HEK293 (cell line): ENCODE measurements around the gene TAOK3.

Experiments used
- GLI2 ChIP-seq: fragments of 450-650 bp; formaldehyde crosslinking; IDR thresholded peaks from 2 replicates; pipeline ENCODE4; 2017; ENCODE audit warnings: missing biosample characterization, missing genetic modification characterization, low read depth, borderline replicate concordance
- HOXA7 ChIP-seq: sonication (generic); formaldehyde crosslinking; IDR thresholded peaks from 2 replicates; pipeline ENCODE4 v1.8.1; 2022; ENCODE audit warnings: missing genetic modification reagents, borderline replicate concordance
- KLF1 ChIP-seq: fragments of 450-650 bp; formaldehyde crosslinking; IDR thresholded peaks from 2 replicates; pipeline ENCODE4 v1.5.1; 2016; ENCODE audit warnings: missing biosample characterization, missing genetic modification characterization
- KLF8 ChIP-seq: fragments of 450-650 bp; formaldehyde crosslinking; IDR thresholded peaks from 2 replicates; pipeline ENCODE4 v1.5.1; 2016; ENCODE audit warnings: missing biosample characterization, missing genetic modification characterization
- MEIS1 ChIP-seq: sonication (generic); formaldehyde crosslinking; IDR thresholded peaks from 2 replicates; pipeline ENCODE4 v1.8.1; 2022; ENCODE audit warnings: missing genetic modification reagents, mild to moderate bottlenecking, borderline replicate concordance
- OVOL3 ChIP-seq: fragments of 450-650 bp; formaldehyde crosslinking; IDR thresholded peaks from 2 replicates; pipeline ENCODE4 v1.5.1; 2016; ENCODE audit warnings: missing biosample characterization, missing genetic modification characterization
- SCRT1 ChIP-seq: fragments of 450-650 bp; formaldehyde crosslinking; IDR thresholded peaks from 2 replicates; pipeline ENCODE4 v1.5.1; 2016; ENCODE audit warnings: missing biosample characterization, missing genetic modification characterization, borderline replicate concordance
- SP2 ChIP-seq: fragments of 450-650 bp; formaldehyde crosslinking; IDR thresholded peaks from 2 replicates; pipeline ENCODE4 v1.5.1; 2016; ENCODE audit warnings: missing biosample characterization, missing genetic modification characterization
- SP3 ChIP-seq: fragments of 450-650 bp; formaldehyde crosslinking; IDR thresholded peaks from 2 replicates; pipeline ENCODE4 v1.5.1; 2016; ENCODE audit warnings: missing biosample characterization, missing genetic modification characterization
- TCF7L2 ChIP-seq: IDR thresholded peaks from 2 replicates; pipeline ENCODE4 v1.6.1; 2011; ENCODE audit warnings: low read depth, mild to moderate bottlenecking, inconsistent platforms, low read length, moderate library complexity, borderline replicate concordance
- ZBTB26 ChIP-seq: fragments of 450-650 bp; formaldehyde crosslinking; optimal IDR thresholded peaks from 2 replicates; pipeline ENCODE3; 2016; ENCODE audit warnings: missing biosample characterization, mild to moderate bottlenecking, missing genetic modification characterization
- ZNF10 ChIP-seq: fragments of 450-650 bp; formaldehyde crosslinking; IDR thresholded peaks from 2 replicates; pipeline ENCODE4 v1.5.1; 2017; ENCODE audit warnings: missing biosample characterization, missing genetic modification characterization
- ZNF132 ChIP-seq: fragments of 450-650 bp; formaldehyde crosslinking; IDR thresholded peaks from 2 replicates; pipeline ENCODE4 v1.5.1; 2017; ENCODE audit warnings: missing biosample characterization, missing genetic modification characterization, borderline replicate concordance
- ZNF184 ChIP-seq: fragments of 450-650 bp; IDR thresholded peaks from 2 replicates; pipeline ENCODE4 v1.5.1; 2018; ENCODE audit warnings: missing biosample characterization, mild to moderate bottlenecking, missing genetic modification characterization
- ZNF2 ChIP-seq: fragments of 450-650 bp; formaldehyde crosslinking; IDR thresholded peaks from 2 replicates; pipeline ENCODE4 v1.5.1; 2016; ENCODE audit warnings: missing biosample characterization, missing genetic modification characterization
- ZNF211 ChIP-seq: fragments of 450-650 bp; formaldehyde crosslinking; IDR thresholded peaks from 2 replicates; pipeline ENCODE4 v1.5.1; 2016; ENCODE audit warnings: low read depth, missing biosample characterization, missing genetic modification characterization
- ZNF23 ChIP-seq: fragments of 450-650 bp; formaldehyde crosslinking; IDR thresholded peaks from 2 replicates; pipeline ENCODE4 v1.5.1; 2016; ENCODE audit warnings: missing biosample characterization, missing genetic modification characterization, borderline replicate concordance
- ZNF239 ChIP-seq: fragments of 450-650 bp; formaldehyde crosslinking; IDR thresholded peaks from 2 replicates; pipeline ENCODE4 v1.5.1; 2016; ENCODE audit warnings: missing biosample characterization, missing genetic modification characterization
- ZNF354C ChIP-seq: fragments of 450-650 bp; formaldehyde crosslinking; IDR thresholded peaks from 2 replicates; pipeline ENCODE4 v1.5.1; 2016; ENCODE audit warnings: missing biosample characterization, missing genetic modification characterization, low read depth, borderline replicate concordance
- ZNF391 ChIP-seq: fragments of 450-650 bp; formaldehyde crosslinking; IDR thresholded peaks from 2 replicates; pipeline ENCODE4 v1.5.1; 2016; ENCODE audit warnings: low read depth, missing biosample characterization, missing genetic modification characterization, borderline replicate concordance
- ZNF423 ChIP-seq: fragments of 450-650 bp; formaldehyde crosslinking; IDR thresholded peaks from 2 replicates; pipeline ENCODE4 v1.5.1; 2016; ENCODE audit warnings: missing biosample characterization, missing genetic modification characterization
- ZNF510 ChIP-seq: fragments of 450-650 bp; formaldehyde crosslinking; IDR thresholded peaks from 2 replicates; pipeline ENCODE4 v1.5.1; 2018; ENCODE audit warnings: mild to moderate bottlenecking, missing genetic modification characterization, missing biosample characterization; ENCODE audit not compliant: insufficient replicate concordance
- ZNF529 ChIP-seq: fragments of 450-650 bp; formaldehyde crosslinking; IDR thresholded peaks from 2 replicates; pipeline ENCODE4 v1.5.1; 2017; ENCODE audit warnings: missing genetic modification characterization, missing biosample characterization; ENCODE audit not compliant: insufficient replicate concordance
- ZNF645 ChIP-seq: fragments of 450-650 bp; formaldehyde crosslinking; IDR thresholded peaks from 2 replicates; pipeline ENCODE4; 2016; ENCODE audit warnings: missing biosample characterization, missing genetic modification characterization
- ZNF660 ChIP-seq: fragments of 450-650 bp; IDR thresholded peaks from 2 replicates; pipeline ENCODE4 v1.5.1; 2018; ENCODE audit warnings: missing biosample characterization, mild to moderate bottlenecking, missing genetic modification characterization
- ZNF692 ChIP-seq: fragments of 450-650 bp; formaldehyde crosslinking; IDR thresholded peaks from 2 replicates; pipeline ENCODE4 v1.5.1; 2016; ENCODE audit warnings: missing biosample characterization, missing genetic modification characterization
- ZNF701 ChIP-seq: fragments of 450-650 bp; formaldehyde crosslinking; IDR thresholded peaks from 2 replicates; pipeline ENCODE4 v1.5.1; 2016; ENCODE audit warnings: missing biosample characterization, missing genetic modification characterization
- ZNF830 ChIP-seq: fragments of 450-650 bp; IDR thresholded peaks from 2 replicates; pipeline ENCODE4 v1.5.0; 2018; ENCODE audit warnings: missing biosample characterization, missing genetic modification characterization, low read depth, mild to moderate bottlenecking, moderate library complexity
- ZSCAN30 ChIP-seq: fragments of 450-650 bp; IDR thresholded peaks from 2 replicates; pipeline ENCODE4 v1.5.1; 2018; ENCODE audit warnings: missing biosample characterization, mild to moderate bottlenecking, missing genetic modification characterization, moderate library complexity
- ZSCAN5A ChIP-seq: fragments of 450-650 bp; formaldehyde crosslinking; IDR thresholded peaks from 2 replicates; pipeline ENCODE4 v1.5.1; 2016; ENCODE audit warnings: missing biosample characterization, missing genetic modification characterization
- TF ChIP-seq, protein P1 (sequence below): fragments of 450-650 bp; formaldehyde crosslinking; IDR thresholded peaks from 2 replicates; pipeline ENCODE4 v1.5.1; 2016; ENCODE audit warnings: missing biosample characterization, missing genetic modification characterization
- TF ChIP-seq, protein P2 (sequence below): fragments of 450-650 bp; formaldehyde crosslinking; IDR thresholded peaks from 2 replicates; pipeline ENCODE4 v1.5.1; 2016; ENCODE audit warnings: missing biosample characterization, missing genetic modification characterization

TAOK3 gene

GRCh38 chr12:118357257-118358007 is 15.3 kb downstream of the TAOK3 start (continued):
- TF ChIP-seq ZNF354C (tag by site-specific recombination) (no peak), ZNF132 (tag by site-specific recombination) (no peak), SCRT1 (tag by site-specific recombination) (no peak), ZNF701 (no peak), MEIS1 (no peak), ZNF510 (tag by site-specific recombination) (peak; percentile 15), ZNF211 (no peak), KLF1 (tag by site-specific recombination) (peak; percentile 51; the same call in 1 of the 2 replicates), KLF8 (tag by site-specific recombination) (no peak), ZNF239 (no peak), ZNF692 (tag by site-specific recombination) (0 out of 2 replicates have a peak, but pooled peaks have one; percentile 43), SP3 (no peak), ZNF391 (tag by site-specific recombination) (no peak), TCF7L2 (peak; percentile 89), SP2 (tag by site-specific recombination) (0 out of 2 replicates have a peak, but pooled peaks have one; percentile 7), ZNF660 (tag by site-specific recombination) (peak; percentile 64; the same call in 1 of the 2 replicates), ZNF10 (tag by site-specific recombination) (peak; percentile 86), ZNF423 (no peak), ZBTB26 (tag by site-specific recombination) (no peak), ZSCAN5A (no peak), ZNF529 (no peak), GLI2 (tag by site-specific recombination) (peak; percentile 74; the same call in 1 of the 2 replicates), ZSCAN30 (tag by site-specific recombination) (0 out of 2 replicates have a peak, but pooled peaks have one; percentile 48), ZNF645 (no peak), ZNF2 (tag by site-specific recombination) (no peak), HOXA7 (no peak), ZNF830 (no peak), ZNF184 (tag by site-specific recombination) (no peak), OVOL3 (tag by site-specific recombination) (0 out of 2 replicates have a peak, but pooled peaks have one; percentile 56), ZNF23 (tag by site-specific recombination) (no peak)
- TF ChIP-seq, protein P1, sequence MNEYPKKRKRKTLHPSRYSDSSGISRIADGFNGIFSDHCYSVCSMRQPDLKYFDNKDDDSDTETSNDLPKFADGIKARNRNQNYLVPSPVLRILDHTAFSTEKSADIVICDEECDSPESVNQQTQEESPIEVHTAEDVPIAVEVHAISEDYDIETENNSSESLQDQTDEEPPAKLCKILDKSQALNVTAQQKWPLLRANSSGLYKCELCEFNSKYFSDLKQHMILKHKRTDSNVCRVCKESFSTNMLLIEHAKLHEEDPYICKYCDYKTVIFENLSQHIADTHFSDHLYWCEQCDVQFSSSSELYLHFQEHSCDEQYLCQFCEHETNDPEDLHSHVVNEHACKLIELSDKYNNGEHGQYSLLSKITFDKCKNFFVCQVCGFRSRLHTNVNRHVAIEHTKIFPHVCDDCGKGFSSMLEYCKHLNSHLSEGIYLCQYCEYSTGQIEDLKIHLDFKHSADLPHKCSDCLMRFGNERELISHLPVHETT (tag by site-specific recombination), result no peak
- TF ChIP-seq, protein P2, sequence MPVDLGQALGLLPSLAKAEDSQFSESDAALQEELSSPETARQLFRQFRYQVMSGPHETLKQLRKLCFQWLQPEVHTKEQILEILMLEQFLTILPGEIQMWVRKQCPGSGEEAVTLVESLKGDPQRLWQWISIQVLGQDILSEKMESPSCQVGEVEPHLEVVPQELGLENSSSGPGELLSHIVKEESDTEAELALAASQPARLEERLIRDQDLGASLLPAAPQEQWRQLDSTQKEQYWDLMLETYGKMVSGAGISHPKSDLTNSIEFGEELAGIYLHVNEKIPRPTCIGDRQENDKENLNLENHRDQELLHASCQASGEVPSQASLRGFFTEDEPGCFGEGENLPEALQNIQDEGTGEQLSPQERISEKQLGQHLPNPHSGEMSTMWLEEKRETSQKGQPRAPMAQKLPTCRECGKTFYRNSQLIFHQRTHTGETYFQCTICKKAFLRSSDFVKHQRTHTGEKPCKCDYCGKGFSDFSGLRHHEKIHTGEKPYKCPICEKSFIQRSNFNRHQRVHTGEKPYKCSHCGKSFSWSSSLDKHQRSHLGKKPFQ (tag by site-specific recombination), result peak; percentile 85
